C4-2B (cell line): ENCODE results near the gene SULT1E1.

Experiments
- ZFX ChIP-seq: fragments of 450-650 bp; IDR thresholded peaks from 2 replicates; pipeline ENCODE4 v1.6.1; 2017
- TF ChIP-seq, protein P1 (sequence below): fragments of 450-650 bp; conservative IDR thresholded peaks from 2 replicates; pipeline ENCODE4 v1.5.1; 2017; ENCODE audit warnings: mild to moderate bottlenecking

DNA sequence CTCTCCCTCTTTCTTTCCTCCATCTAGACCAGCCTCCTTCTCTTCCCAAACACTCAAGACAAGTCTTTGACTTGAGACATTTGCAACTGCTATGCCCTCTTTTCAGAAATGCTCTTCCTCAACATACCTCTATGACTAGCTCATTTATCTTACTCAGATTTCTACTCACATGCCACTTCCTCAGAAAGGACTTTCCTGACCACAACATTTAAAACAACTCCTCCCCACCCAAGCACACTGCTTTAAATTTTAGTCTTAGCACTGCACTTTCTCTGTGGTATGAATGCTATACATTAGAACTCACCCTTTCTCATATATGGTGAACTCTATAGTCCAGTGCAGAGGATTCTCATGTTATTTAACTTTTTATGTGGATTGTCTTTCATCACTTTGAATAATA, 28.4 kb upstream of the SULT1E1 start:
- TF ChIP-seq, protein P1, sequence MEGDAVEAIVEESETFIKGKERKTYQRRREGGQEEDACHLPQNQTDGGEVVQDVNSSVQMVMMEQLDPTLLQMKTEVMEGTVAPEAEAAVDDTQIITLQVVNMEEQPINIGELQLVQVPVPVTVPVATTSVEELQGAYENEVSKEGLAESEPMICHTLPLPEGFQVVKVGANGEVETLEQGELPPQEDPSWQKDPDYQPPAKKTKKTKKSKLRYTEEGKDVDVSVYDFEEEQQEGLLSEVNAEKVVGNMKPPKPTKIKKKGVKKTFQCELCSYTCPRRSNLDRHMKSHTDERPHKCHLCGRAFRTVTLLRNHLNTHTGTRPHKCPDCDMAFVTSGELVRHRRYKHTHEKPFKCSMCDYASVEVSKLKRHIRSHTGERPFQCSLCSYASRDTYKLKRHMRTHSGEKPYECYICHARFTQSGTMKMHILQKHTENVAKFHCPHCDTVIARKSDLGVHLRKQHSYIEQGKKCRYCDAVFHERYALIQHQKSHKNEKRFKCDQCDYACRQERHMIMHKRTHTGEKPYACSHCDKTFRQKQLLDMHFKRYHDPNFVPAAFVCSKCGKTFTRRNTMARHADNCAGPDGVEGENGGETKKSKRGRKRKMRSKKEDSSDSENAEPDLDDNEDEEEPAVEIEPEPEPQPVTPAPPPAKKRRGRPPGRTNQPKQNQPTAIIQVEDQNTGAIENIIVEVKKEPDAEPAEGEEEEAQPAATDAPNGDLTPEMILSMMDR: no peak
- no peak for TF ChIP-seq ZFX
